Measurements from ENCODE around the gene TEX26. TPM values are rescaled to one million over a fixed set of nuclear protein-coding genes. Genes with fewer than 3 reads are reported as not detected.

The TEX26 gene
- total and polyA plus RNA-seq, 4 donors: 0.67 to 6.2 (median 2.5) TPM; not detected in 1

DNA sequence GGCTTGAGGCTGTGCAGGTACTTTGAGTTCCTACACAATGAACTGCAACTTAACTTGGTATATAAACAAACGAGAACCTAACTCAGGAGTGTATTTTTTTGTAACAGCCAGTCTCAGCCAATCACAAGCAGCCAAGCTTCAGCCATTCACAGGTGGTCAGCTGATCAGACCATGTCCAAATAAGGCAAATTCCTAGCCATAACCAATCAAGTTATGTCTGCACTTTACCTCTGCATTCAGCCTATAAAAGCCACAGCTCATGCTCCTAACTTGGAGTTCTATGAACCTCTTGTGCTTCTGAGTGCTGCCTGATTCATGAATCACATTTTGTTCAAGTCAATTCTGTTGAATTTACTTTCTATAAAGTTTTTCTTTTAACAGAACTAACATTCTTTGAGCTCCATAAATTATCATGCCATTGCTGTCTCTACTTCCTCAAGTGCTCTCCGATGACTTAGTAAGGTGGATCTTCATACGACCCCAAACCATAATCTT is 43.2 kb upstream of the TEX26 start:
- no peaks in the 10 kb centered on the region for H3K27me3 ChIP-seq (ENCODE audit: control insufficient read depth in 3 of 3, insufficient read depth in 3 of 3, low read length in 2 of 3)
- 90 to 95% methylated on average over 3 of the region's 3 CpGs for WGBS, 2 donors
- H3K9ac ChIP-seq (ENCODE audit: insufficient read depth in 1 of 2, low read length in 2 of 2): no peak overlapping the region
- DNase-seq (no peak), ATAC-seq (ENCODE audit: insufficient read depth, low FRiP score) (no peak)
- H3K4me1 ChIP-seq (ENCODE audit: control insufficient read depth in 5 of 5, insufficient read depth in 5 of 5, low read length in 5 of 5): no peaks in the 10 kb centered on the region
- no peaks in the 10 kb centered on the region for H3K9me3 ChIP-seq (ENCODE audit: control insufficient read depth in 4 of 4, insufficient read depth in 3 of 4, low read length in 3 of 4)
- no peak overlapping the region for H3K4me3 ChIP-seq
- H3K36me3 ChIP-seq (ENCODE audit: control insufficient read depth in 4 of 4, insufficient read depth in 4 of 4, low read length in 4 of 4): no peaks in the 10 kb centered on the region
- no peak overlapping the region for H3K27ac ChIP-seq (ENCODE audit: low read depth in 1 of 2, low read length in 1 of 2)
- TF ChIP-seq CTCF (IDR thresholded peaks at IDR 0.05; ENCODE audit: control extremely low read depth, extremely low read depth): no peak

DNA sequence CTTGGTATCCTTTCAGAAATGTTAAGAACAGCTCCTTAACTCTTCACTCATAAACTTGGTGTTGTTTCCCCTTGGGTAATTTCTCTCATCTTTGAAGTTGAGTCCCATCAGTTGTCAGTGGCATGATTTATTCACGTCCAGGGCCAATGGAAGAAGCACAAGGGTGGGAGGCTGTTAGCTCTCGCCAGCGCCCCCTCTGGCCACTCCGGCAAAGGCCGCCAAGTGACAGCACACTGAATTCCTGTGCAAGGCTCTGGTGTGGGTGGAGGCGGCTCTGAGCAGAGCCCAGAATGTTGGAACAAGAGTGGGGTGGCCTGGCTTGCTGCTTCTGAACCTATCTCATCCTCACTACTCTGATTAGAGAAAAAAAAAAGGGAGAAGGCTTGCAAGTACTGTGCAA is 39.5 kb upstream of the TEX26 start:
- peak; percentile 27 for ATAC-seq (ENCODE audit: insufficient read depth, low FRiP score)
- no peaks in the 10 kb centered on the region for H3K4me1 ChIP-seq (ENCODE audit: control insufficient read depth in 5 of 5, insufficient read depth in 5 of 5, low read length in 5 of 5)
- no peak overlapping the region for H3K4me3 ChIP-seq
- no peak overlapping the region for H3K9ac ChIP-seq (ENCODE audit: insufficient read depth in 1 of 2, low read length in 2 of 2)
- H3K27ac ChIP-seq (ENCODE audit: low read depth in 1 of 2, low read length in 1 of 2): no peak overlapping the region
- WGBS, 2 donors: 51 to 63% methylated on average over 6 of the region's 6 CpGs
- peak in 1 of 3 donors; percentile 46 for DNase-seq
- H3K36me3 ChIP-seq (ENCODE audit: control insufficient read depth in 4 of 4, insufficient read depth in 4 of 4, low read length in 4 of 4): no peaks in the 10 kb centered on the region
- no peaks in the 10 kb centered on the region for H3K27me3 ChIP-seq (ENCODE audit: control insufficient read depth in 3 of 3, insufficient read depth in 3 of 3, low read length in 2 of 3)
- H3K9me3 ChIP-seq (ENCODE audit: control insufficient read depth in 4 of 4, insufficient read depth in 3 of 4, low read length in 3 of 4): no peaks in the 10 kb centered on the region
- no peak for TF ChIP-seq CTCF (IDR thresholded peaks at IDR 0.05; ENCODE audit: control extremely low read depth, extremely low read depth)

GRCh38 chr13:30895773-30896172 is 36.7 kb upstream of the TEX26 start:
- Histone ChIP-seq H3K4me1 (ENCODE audit: control insufficient read depth in 5 of 5, insufficient read depth in 5 of 5, low read length in 5 of 5) (peaks cover 0 to 5% (median 0%) of the 10 kb centered on the region in 5 donors), H3K9me3 (ENCODE audit: control insufficient read depth in 4 of 4, insufficient read depth in 3 of 4, low read length in 3 of 4) (no peaks in the 10 kb centered on the region), H3K36me3 (ENCODE audit: control insufficient read depth in 4 of 4, insufficient read depth in 4 of 4, low read length in 4 of 4) (no peaks in the 10 kb centered on the region), H3K27me3 (ENCODE audit: control insufficient read depth in 3 of 3, insufficient read depth in 3 of 3, low read length in 2 of 3) (no peaks in the 10 kb centered on the region), H3K9ac (ENCODE audit: insufficient read depth in 1 of 2, low read length in 2 of 2) (no peak overlapping the region), H3K4me3 (no peak overlapping the region), H3K27ac (ENCODE audit: low read depth in 1 of 2, low read length in 1 of 2) (no peak overlapping the region)
- DNase-seq: peak; percentile 63 to 69 (median 67)
- ATAC-seq (ENCODE audit: insufficient read depth, low FRiP score): no peak
- WGBS, 2 donors: 66 to 84% methylated on average over 4 of the region's 4 CpGs
- no peak for TF ChIP-seq CTCF (IDR thresholded peaks at IDR 0.05; ENCODE audit: control extremely low read depth, extremely low read depth)

GRCh38 chr13:30898070-30898469 is 34.4 kb upstream of the TEX26 start:
- Histone ChIP-seq H3K27me3 (ENCODE audit: control insufficient read depth in 3 of 3, insufficient read depth in 3 of 3, low read length in 2 of 3) (no peaks in the 10 kb centered on the region), H3K9me3 (ENCODE audit: control insufficient read depth in 4 of 4, insufficient read depth in 3 of 4, low read length in 3 of 4) (no peaks in the 10 kb centered on the region), H3K36me3 (ENCODE audit: control insufficient read depth in 4 of 4, insufficient read depth in 4 of 4, low read length in 4 of 4) (no peaks in the 10 kb centered on the region), H3K9ac (ENCODE audit: insufficient read depth in 1 of 2, low read length in 2 of 2) (no peak overlapping the region), H3K4me1 (ENCODE audit: control insufficient read depth in 5 of 5, insufficient read depth in 5 of 5, low read length in 5 of 5) (peaks cover 0 to 5% (median 0%) of the 10 kb centered on the region in 5 donors), H3K4me3 (no peak overlapping the region), H3K27ac (ENCODE audit: low read depth in 1 of 2, low read length in 1 of 2) (no peak overlapping the region)
- ATAC-seq (ENCODE audit: insufficient read depth, low FRiP score): no peak
- no peak for TF ChIP-seq CTCF (IDR thresholded peaks at IDR 0.05; ENCODE audit: control extremely low read depth, extremely low read depth)
- no peak for DNase-seq
